Sigmoid colon (tissue), 4 donors: Measurements from ENCODE around the gene RAB12.
"Not testable (repeated sequence)": the region's sequence is repeated elsewhere in the genome, so short reads cannot be mapped to it uniquely, and the experiment has no call there.

ENCODE experiments used
- EP300 ChIP-seq, 4 donors: sonication (generic); formaldehyde crosslinking; IDR thresholded peaks; one replicate each; pipeline ENCODE4 v1.6.1; 2017; ENCODE audit warnings: antibody characterized with exemption in 4 of 4
- TF ChIP-seq, protein P1 (sequence below), 4 experiments: fragments of 450-650 bp in 3 of 4; fragments of 200-600 bp in 1 of 4; IDR thresholded peaks; one replicate each; pipeline ENCODE4 v1.5.1; 2016 to 2019; ENCODE audit warnings: antibody characterized with exemption in 4 of 4, mild to moderate bottlenecking in 3 of 4, moderate library complexity in 2 of 4

DNA sequence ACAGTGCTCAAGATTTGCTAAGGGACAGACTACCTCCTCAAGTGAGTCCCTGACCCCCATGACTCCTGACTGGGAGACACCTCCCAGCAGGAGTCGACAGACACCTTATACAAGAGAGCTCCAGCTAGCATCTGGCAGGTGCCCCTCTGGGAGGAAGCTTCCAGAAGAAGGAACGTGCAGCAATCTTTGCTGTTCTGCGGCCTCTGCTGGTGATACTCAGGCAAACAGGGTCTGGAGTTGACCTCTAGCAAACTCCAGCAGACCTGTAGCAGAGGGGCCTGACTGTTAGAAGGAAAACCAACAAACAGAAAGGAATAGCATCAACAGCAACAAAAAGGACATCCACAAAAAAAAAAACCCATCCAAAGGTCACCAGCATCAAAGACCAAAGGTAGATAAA is 38.1 kb downstream of the RAB12 start:
- TF ChIP-seq EP300 (IDR thresholded peaks at IDR 0.05) = not testable (repeated sequence)
- TF ChIP-seq, protein P1, sequence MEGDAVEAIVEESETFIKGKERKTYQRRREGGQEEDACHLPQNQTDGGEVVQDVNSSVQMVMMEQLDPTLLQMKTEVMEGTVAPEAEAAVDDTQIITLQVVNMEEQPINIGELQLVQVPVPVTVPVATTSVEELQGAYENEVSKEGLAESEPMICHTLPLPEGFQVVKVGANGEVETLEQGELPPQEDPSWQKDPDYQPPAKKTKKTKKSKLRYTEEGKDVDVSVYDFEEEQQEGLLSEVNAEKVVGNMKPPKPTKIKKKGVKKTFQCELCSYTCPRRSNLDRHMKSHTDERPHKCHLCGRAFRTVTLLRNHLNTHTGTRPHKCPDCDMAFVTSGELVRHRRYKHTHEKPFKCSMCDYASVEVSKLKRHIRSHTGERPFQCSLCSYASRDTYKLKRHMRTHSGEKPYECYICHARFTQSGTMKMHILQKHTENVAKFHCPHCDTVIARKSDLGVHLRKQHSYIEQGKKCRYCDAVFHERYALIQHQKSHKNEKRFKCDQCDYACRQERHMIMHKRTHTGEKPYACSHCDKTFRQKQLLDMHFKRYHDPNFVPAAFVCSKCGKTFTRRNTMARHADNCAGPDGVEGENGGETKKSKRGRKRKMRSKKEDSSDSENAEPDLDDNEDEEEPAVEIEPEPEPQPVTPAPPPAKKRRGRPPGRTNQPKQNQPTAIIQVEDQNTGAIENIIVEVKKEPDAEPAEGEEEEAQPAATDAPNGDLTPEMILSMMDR (IDR thresholded peaks at IDR 0.05) = not testable (repeated sequence)
